GM21529 (cell line): ENCODE results near the gene C19orf53.
"Not testable (repeated sequence)": the region's sequence is repeated elsewhere in the genome, so short reads cannot be mapped to it uniquely, and the experiment has no call there.

Experiments
- ATAC-seq: cut with Tn5 transposase; IDR thresholded peaks from one replicate; pipeline ENCODE4 v1.9.1; 2021; ENCODE audit not compliant: unreplicated experiment

C19orf53 gene

DNA sequence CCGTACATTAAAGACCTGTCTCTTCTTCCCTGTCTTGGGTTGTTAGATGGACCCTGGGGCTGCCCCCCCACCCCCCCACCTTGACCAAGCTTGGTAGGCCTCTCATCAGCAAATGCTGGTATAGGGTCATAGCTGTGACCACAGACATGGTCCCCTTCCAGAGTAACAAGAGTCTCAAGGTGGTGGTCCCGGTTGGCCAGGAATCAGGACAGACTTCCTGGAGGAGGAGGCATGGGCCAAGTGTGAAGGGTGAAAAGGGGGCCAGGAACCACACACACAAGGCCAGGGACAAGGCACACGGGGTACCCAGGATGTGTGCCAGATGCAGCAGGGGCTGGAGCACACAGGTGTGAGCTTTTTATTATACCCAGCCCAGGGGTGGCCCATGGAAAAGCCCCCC is 11.0 kb upstream of the C19orf53 start:
- ATAC-seq: no peak

DNA sequence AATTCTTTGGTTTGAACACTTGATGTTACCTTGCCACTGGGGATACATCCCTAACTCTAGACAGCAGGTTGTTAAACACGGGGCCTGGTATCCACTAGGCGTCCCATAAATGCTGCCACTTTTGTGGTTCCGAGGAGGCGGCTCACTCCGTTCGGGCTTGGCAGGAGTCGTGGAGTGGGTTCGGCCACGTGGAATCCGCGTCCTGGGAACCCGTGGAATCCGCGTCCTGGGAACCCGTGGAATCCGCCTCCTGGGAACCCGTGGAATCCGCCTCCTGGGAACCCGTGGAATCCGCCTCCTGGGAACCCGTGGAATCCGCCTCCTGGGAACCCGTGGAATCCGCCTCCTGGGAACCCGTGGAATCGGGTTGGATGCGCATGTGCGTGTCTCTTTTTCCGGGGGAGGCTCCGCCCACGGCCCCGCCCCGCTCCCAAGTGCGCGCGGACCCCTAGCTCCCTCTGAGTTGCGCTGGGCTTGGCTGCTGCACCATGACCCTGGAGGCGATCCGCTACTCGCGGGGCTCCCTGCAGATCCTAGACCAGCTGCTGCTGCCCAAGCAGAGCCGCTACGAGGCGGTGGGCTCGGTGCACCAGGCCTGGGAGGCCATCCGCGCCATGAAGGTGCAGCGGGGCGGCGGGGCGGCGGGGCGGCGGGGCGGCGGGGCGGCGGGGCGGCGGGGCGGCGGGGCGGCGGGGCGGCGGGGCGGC is 10.0 kb upstream of the C19orf53 start, which contains the start of gene MRI1:
Gene MRI1, plus strand, starts transcription at position 422 of the 707 bp plus-strand sequence. Its CDS starts 67 bp downstream, at position 489.
- peak; percentile 56 for ATAC-seq

DNA sequence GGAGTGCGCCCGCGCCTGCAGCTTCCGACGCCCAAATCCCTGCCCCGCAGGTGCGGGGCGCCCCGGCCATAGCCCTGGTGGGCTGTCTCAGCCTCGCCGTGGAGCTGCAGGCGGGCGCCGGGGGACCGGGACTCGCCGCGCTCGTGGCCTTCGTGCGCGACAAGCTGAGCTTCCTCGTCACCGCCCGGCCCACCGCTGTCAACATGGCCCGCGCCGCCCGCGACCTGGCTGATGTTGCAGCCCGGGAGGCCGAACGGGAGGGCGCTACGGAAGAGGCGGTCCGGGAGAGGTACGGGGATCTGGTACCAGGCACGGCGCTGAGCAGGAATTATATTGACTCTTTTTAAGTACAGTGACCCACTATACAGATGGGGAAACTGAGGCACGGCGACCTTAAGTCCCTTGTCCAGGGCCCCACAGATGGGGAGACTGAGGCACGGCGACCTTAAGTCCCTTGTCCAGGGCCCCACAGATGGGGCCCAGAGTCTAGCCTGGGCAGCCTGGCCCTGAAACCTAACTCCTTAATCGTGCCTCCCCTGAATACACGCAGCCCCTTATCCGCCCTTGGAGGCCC is 9.3 kb upstream of the C19orf53 start:
- peak; percentile 34 for ATAC-seq

DNA sequence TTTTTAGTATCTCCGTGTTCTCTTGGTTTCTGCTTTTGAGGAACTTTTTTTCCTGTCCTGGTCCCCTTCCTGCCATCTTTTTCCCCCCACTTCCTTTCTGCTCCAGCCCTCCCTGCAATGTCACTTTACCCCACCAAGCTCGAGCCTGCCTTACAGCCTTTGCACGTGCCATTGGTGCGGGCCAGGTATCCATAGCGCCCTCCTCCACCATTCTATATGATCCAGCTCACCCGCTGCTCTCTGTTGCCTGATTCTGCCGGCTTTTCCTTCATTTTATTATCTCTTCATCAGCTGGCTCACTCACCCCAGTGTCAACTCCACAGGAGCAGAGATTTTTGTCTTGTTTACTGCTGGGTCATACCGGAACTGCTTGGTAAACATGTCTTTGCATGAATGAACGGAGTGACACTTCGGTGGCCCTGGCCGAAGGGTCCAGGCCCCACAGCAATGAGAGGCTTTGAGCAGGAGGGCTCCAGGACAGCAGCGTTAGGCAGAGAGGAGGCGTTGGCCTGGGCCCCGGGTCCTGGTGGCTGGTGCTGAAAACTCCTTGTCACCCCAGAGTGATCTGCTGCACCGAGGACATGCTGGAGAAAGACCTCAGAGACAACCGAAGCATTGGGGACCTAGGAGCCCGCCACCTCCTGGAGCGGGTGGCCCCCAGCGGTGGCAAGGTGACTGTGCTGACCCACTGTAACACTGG is 8.7 kb upstream of the C19orf53 start:
- no peak for ATAC-seq

DNA sequence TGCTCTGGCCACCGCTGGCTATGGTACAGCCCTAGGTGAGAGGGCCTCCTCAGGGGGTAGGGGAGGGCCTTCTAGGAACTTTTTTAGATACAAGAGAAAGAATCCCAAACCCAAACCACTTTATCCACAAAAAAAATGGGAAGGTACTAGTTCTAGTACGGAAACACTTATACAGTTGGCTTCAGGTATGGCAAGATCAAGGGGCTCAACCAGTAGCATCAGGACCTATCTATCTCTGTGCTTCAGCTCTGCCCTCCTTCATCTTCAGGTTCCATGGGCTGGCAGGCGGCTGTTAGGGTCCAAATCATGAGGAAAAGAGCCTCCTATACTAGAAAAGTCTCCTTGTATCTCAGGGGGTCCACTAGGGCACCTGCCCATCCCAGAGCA is 8.2 kb upstream of the C19orf53 start:
- no peak for ATAC-seq

DNA sequence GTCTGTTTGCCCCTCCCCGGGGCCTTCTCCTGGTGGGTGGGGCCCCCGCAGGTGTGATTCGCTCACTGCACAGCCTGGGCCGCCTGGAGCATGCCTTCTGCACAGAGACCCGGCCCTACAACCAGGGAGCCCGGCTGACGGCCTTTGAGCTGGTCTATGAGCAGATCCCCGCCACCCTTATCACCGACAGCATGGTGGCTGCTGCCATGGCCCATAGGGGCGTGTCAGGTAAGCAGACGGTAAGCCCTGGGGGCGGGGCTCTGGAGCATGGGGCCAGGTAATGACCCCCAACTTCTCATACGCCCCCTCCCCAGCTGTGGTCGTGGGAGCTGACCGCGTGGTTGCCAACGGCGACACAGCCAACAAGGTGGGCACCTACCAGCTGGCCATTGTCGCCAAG is 5.7 kb upstream of the C19orf53 start:
- ATAC-seq: no peak

DNA sequence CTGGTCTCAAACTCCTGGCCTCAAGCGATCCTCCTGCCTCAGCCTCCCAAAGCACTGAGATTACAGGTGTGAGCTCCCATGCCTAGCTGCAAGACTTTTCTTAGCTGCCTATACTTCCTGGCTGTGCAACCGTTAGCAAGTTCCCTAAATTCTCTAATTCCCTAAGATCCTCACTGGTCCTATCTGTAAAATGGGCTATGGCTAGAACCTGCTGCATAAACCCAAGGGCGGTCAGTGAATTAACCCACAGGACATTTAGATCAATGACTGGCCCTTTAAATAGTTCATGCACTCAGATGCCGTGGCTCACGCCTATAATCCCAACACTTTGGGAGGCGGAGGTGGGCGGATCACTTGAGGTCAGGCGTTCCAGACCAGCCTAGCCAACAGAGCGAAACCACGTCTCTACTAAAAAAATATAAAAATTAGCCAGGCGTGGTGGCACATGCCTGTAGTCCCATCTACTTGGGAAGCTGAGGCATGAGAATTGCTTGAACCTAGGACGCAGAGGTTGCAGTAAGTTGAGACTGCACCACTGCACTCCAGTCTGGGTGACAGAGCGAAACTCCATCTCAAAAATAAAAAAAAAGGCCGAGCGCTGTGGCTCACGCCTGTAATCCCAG is 4.1 kb upstream of the C19orf53 start:
- no peak for ATAC-seq

DNA sequence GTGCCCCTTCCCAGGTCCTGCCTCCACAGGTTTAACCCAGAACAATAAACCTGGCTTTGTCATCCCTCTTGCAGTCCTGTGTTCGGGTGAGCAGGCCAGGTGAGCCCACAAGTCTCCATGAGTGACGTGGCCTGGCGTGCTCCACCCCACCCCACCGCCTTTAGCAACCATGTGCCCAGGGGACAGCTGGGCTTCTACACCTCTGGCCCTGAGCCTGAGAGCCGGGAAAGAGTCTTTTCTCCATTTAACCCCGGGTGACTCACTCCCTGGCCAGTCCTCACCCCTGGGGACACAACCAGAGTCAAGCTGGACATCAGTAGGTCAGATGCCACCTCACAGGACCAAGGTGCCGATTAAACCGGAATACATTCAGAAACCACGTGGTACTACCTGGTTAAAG is 4.1 kb downstream of the C19orf53 start:
- ATAC-seq: no peak

DNA sequence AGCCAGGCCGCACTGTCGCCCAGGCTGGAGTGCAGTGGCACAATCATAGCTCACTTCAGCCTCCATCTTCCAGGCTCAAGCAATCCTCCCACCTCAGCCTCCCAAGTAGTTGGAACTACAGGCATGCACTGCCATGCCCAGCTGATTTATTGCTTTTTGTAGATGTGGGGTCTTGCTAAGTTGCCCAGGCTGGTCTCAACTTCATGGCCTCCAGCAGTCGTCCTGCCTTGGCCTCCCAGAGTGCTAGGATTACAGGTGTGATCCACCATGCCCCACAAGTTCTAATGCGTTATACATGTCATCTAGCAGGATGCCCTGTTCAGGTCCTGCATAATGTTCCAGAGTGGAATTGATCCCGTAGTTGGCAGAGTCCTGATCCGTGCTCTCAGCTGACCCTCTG is 4.6 kb downstream of the C19orf53 start:
- no peak for ATAC-seq

DNA sequence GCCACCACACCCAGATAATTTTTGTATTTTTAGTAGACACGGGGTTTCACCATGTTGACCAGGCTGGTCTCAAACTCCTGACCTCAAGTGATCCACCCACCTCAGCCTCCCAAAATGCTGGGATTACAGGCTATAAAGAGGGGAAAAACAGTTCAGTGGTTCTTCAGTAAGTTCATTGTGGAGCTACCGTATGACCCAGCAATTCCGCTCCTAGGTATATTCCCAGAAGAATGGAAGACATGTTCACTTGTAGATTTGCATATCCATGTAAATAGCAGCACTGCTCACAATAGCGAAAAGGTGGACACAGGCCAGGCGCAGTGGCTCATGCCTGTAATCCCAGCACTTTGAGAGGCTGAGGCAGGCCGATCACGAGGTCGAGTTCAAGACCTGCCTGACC is 5.5 kb downstream of the C19orf53 start:
- not testable (repeated sequence) for ATAC-seq

DNA sequence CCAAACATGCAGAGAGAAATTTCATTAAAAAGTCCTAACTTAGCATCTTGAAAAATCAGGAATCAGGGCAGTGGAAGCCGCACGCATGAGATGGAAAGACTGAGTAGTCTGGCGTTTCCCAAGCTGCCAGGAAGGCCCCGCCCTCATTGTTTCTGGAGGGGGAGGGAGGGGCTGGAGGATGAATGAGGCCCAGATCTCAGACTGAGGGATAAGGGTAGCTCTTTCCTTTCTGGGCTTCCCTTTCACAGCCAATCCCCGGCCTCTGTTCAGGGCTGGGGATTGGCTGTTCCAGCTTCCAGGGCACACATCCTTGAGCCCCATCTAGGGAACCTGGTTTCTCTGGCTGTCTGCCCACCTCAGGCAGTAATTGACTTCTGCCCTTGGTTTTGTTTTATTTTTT is 7.3 kb downstream of the C19orf53 start:
- no peak for ATAC-seq

DNA sequence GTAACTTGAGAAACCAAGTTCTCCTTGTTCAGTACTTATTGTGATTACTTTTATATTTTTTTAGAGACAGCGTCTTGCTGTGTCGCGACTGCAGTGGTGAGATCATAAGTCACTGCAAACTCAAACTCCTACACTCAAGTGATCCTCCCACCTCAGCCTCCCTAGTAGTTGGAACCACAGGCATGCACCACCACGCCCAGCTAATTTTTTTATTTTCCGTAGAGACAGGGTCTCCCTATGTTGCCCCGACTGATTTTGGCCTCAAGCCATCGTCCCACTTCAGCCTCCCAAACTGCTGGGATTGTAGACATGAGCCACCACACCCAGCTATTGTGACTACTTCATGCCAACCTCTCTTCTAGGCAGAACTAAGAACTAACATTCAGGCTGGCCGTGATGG is 8.3 kb downstream of the C19orf53 start:
- ATAC-seq: no peak

DNA sequence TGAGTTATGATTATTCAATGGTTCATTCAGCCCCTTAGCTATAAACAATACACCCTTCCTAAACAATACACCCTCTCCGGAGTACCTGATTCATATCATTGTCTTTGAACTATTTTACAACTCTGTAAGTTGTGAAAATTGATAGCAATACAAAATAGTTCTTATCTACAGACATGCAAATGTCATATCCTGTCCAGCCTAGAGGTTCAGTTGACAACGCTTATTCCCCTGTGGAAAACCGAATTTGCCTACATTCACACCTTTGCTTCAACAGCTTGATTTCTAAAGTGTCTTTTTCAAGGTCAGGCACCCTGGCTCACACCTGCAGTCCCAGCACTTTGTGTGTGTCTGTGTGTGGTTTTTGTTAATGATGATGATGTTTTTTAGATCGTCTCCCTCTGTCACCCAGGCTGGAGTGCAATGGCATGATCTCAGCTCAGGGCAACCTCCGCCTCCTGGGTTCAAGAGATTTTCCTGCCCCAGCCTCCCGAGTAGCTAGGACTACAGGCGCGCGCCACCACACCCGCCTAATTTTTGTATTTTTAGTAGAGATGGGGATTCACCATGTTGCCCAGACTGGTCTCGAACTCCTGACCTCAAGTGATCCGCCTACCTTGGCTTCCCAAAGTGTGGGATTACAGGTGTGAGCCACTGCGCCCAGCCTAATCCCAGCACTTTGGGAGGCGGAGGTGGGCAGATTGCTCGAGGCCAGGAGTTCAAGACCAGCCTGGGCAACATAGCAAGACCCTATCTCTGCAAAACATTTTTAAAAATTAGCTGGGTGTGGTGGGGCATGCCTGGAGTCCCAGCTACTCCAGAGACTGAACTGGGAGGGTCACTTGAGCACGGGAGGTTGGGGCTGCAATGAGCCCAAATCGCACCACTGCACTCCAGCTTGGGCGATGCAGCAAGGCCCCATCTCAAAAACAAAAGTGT is 9.6 kb downstream of the C19orf53 start:
- no peak for ATAC-seq

DNA sequence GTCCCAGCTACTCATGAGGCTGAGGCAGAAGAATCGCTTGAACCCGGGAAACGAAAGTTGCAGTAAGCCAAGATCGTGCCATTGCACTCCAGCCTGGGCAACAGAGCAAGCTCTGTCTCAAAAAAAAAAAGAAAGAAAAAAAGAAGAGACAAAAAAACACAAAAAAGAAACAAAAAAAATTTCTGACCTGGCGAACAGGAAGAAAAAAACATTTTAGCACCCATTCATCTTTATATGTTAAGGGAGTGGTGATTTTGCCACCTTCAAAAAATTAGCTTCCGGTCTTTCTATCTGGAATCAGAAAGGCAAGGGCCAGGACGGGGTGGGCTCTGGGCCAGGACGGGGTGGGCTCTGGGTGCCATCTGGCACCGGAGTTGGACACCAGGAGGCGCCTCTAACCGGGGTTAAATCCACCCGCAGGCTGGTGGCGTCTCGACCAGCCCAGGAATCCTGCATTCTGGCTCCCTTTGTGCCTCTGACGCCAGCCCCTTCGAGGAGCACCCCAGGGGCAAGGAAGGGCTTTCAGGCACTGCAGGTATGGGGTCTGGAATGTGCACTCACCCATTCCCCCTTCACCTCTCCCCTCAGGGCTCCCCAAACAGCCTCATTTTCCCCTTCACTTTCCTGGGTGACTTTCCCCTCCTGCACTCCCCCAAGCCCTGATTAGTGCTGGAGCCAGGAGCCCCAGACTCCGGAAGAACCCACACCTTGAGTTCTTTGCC is 10.6 kb downstream of the C19orf53 start:
- no peak for ATAC-seq

DNA sequence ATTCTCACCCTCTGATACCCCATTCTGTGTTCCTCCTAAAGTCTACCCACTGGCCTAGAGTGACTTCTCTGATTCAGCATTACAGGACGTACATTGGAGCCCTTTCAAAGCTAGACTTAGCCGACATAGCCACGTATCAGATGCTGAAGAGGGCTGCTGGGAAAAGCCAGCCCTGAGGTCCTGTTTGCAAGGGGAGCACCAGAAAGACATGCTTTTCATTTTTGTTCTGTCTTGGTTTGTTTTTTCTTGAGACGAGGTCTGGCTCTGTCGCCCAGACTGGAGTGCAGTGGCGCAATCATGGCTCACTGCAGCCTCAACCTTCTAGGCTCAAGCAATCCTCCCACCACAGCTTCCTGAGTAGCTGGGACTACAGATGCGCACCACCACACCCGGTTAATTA is 14.7 kb downstream of the C19orf53 start:
- ATAC-seq: no peak

DNA sequence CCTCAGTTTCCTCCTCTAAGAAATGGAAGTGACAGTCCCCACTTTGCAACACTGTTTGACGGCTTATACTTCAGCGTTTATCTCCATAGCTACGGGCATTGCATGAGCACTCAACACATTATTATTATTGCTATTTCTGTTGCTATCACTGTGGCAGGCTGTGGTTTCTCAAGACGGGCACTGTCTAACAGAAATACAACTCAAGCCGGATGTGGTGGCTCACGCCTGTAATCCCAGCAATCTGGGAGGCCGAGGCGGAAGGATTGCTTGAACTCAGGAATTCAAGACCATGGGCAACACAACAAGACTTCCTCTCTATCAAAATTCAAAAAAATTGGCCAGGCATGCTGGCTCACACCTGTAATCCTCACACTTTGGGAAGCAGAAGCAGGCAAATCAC is 16.1 kb downstream of the C19orf53 start:
- ATAC-seq: no peak

DNA sequence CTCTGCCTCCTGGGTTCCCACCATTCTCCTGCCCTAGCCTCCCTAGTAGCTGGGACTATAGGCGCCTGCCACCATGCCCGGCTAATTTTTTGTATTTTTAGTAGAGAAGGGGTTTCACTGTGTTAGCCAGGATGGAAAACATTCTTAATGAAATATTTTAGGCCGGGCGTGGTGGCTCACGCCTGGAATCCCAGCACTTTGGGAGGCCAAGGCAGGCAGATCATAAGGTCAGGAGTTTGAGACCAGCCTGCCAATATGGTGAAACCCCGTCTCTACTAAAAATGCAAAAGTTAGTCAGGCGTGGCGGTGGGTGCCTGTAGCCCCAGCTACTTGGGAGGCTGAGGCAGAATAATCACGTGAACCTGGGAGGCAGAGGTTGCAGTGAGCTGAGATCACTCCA is 19.1 kb downstream of the C19orf53 start:
- ATAC-seq: not testable (repeated sequence)

DNA sequence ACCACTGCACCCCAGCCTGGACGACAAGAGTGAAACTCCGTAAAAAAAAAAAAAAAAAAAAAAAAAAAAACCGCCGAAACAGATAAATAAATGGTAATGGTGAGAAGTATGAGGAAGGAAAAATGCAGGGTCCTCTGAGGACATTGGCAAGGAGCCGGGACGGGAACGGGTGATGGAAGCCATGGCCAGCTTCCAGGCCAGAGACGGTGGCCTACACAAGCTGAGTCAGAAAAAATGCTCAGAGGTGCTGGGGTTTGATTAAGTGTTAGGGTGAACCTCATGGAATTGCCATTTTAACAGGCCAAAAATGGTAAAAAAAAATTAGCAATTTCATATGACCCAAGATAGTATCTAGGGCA is 20.1 kb downstream of the C19orf53 start:
- ATAC-seq: no peak

DNA sequence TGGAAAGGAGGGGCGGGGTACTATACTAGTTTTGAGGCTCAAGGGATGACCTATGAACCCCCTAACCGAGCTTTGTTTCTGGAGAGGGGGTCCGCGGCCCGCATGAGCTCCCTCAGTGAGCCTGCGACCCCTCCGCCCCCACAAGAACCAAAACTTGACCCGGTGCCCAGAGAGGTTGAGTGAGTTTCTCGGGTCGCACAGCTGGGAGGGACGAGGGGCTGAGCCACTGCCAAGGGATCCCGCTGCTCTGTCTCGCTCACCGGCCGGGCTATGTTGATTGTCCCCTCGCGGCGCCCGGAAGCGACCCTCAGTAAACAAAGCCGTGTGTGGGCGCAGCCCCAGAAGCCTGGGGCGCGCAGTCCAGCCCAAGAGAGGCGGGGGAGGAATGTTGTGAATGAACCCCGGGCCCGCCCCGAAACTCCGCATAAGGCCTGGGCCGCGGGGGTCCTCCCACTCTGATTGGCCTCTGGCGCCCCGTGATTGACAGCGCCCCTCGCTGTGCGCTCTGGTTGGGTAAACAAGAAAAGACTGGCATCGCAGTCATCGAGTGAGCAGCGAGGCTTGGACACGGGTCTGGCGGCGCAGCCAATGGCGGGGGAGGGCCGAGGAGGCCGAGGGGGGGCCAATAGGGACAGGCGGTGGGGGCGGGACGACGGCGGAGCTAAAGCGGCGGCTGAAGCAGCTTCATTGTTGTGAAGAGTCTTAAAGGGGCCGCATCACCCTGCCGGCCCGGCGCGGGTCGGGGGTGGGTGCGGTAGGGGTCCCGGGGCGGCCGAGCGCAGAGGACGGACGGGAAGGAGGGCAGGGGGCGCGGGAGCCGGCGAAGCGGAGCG is 20.7 kb downstream of the C19orf53 start, which contains the start of gene ZSWIM4:
Gene ZSWIM4, plus strand, starts transcription at position 687 of the 833 bp plus-strand sequence. CDS start 206 bp downstream, outside the sequence.
- peak; percentile 93 for ATAC-seq
